Activated CD4-positive, CD25-positive, alpha-beta regulatory T cell (primary cell): ENCODE results near the gene DIAPH2.
"Not testable (repeated sequence)": the region's sequence is repeated elsewhere in the genome, so short reads cannot be mapped to it uniquely, and the experiment has no call there.

ENCODE experiments used
- DNase-seq, 4 experiments: peaks; one replicate each; lab custom pipeline; 2025; lab: John Stamatoyannopoulos, UW

DIAPH2 gene

GRCh38 chrX:97380200-97380599 lies 695.6 kb downstream of the DIAPH2 start:
- no peak for DNase-seq

- no peak for DNase-seq
Measured at GRCh38 chrX:97384685-97385084, 700.0 kb downstream of the DIAPH2 start.

GRCh38 chrX:97387004-97387403 lies 702.4 kb downstream of the DIAPH2 start:
- DNase-seq, result no peak

- DNase-seq, result no peak
Measured at GRCh38 chrX:97389761-97390192, 705.1 kb downstream of the DIAPH2 start.

- DNase-seq, result no peak
Measured at GRCh38 chrX:97397371-97397770, 712.7 kb downstream of the DIAPH2 start.

GRCh38 chrX:97398030-97398551 lies 713.4 kb downstream of the DIAPH2 start:
- DNase-seq, result no peak

GRCh38 chrX:97399400-97399799 lies 714.8 kb downstream of the DIAPH2 start:
- DNase-seq, result no peak

- no peak for DNase-seq
Measured at GRCh38 chrX:97400492-97400891, 715.9 kb downstream of the DIAPH2 start.

GRCh38 chrX:97401154-97401553 lies 716.5 kb downstream of the DIAPH2 start:
- no peak for DNase-seq

GRCh38 chrX:97401586-97402136 lies 717.0 kb downstream of the DIAPH2 start:
- DNase-seq, result no peak

- DNase-seq, result no peak
Measured at GRCh38 chrX:97402333-97402732, 717.7 kb downstream of the DIAPH2 start.

- no peak for DNase-seq
Measured at GRCh38 chrX:97402903-97403302, 718.3 kb downstream of the DIAPH2 start.

- no peak for DNase-seq
Measured at GRCh38 chrX:97405031-97405660, 720.5 kb downstream of the DIAPH2 start.

GRCh38 chrX:97409632-97410415 lies 725.2 kb downstream of the DIAPH2 start:
- DNase-seq, result not testable (repeated sequence)

GRCh38 chrX:97416461-97416860 lies 731.8 kb downstream of the DIAPH2 start:
- no peak for DNase-seq

GRCh38 chrX:97429101-97429500 lies 744.5 kb downstream of the DIAPH2 start:
- DNase-seq, result no peak

GRCh38 chrX:97431281-97431680 lies 746.6 kb downstream of the DIAPH2 start:
- no peak for DNase-seq

- no peak for DNase-seq
Measured at GRCh38 chrX:97446298-97446882, 761.7 kb downstream of the DIAPH2 start.

GRCh38 chrX:97447306-97447705 lies 762.7 kb downstream of the DIAPH2 start:
- no peak for DNase-seq

GRCh38 chrX:97452283-97452682 lies 767.6 kb downstream of the DIAPH2 start:
- no peak for DNase-seq

GRCh38 chrX:97461763-97462162 lies 777.1 kb downstream of the DIAPH2 start:
- DNase-seq, result no peak

- DNase-seq, result no peak
Measured at GRCh38 chrX:97471071-97471470, 786.4 kb downstream of the DIAPH2 start.

GRCh38 chrX:97474933-97475332 lies 790.3 kb downstream of the DIAPH2 start:
- DNase-seq, result no peak
